ENCODE results near the gene MDN1.

Gene MDN1

DNA sequence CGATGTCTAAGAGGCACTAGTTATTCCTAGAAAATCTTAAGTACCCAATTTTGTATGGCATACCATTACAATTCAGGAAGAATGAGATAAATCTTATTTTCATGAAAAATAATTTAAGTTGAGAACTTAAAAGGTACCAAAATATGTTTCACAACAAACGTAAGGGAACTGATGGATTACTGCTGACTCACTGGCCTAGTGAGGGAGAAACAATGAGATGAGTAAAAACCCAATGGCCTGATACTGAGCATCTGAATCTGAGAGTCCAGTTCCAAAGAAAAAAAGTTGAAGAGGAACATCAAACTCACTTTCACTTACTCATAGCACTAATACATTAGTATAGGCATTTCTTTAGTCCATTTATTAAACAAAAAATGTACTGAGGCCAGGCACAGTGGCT lies 56.0 kb downstream of the MDN1 start:
- H3K27ac ChIP-seq, result no peak overlapping the region
- TF ChIP-seq, protein P1, sequence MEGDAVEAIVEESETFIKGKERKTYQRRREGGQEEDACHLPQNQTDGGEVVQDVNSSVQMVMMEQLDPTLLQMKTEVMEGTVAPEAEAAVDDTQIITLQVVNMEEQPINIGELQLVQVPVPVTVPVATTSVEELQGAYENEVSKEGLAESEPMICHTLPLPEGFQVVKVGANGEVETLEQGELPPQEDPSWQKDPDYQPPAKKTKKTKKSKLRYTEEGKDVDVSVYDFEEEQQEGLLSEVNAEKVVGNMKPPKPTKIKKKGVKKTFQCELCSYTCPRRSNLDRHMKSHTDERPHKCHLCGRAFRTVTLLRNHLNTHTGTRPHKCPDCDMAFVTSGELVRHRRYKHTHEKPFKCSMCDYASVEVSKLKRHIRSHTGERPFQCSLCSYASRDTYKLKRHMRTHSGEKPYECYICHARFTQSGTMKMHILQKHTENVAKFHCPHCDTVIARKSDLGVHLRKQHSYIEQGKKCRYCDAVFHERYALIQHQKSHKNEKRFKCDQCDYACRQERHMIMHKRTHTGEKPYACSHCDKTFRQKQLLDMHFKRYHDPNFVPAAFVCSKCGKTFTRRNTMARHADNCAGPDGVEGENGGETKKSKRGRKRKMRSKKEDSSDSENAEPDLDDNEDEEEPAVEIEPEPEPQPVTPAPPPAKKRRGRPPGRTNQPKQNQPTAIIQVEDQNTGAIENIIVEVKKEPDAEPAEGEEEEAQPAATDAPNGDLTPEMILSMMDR (conservative IDR thresholded peaks at IDR 0.05), result no peak
- no peak for TF ChIP-seq ZFX (IDR thresholded peaks at IDR 0.05)

DNA sequence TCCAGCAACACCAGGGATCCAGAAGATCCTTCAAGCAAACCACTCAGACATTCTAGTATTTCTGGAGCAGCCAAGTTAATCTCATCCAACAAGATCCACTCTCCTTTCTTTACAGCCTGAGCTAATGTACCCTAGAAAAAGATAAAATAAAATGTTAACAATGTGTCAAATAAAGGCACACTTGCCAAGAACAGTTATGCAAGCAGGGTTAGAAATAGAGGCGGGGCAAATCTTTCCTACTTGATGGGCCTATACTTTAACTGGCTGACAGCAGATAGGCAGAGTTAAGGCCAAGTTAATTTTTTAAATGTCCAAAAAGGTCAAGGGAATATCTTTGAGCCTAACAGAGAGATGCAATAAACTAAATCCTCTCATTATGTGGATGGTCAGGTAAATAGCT lies 60.8 kb downstream of the MDN1 start:
- no peak for TF ChIP-seq ZFX (IDR thresholded peaks at IDR 0.05)
- TF ChIP-seq, protein P1 (conservative IDR thresholded peaks at IDR 0.05), result no peak
- no peak overlapping the region for H3K27ac ChIP-seq

DNA sequence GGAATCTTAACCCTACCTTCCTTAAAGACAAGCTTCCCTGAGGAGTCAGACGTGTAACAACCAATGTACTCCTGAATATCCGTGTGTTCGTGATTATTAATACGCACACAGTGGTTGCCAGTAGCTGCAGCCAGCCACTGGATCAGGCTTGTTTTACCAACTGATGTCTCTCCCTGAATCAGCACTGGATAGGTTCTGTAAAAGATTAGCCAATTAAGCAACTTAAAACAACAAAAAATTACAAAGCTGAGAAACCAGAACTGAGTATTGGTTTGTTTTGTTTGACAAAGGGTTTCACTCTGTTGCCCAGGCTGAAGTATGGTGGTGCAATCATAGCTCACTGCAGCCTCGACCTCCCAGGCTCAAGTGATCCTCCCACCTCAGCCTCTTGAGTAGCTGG lies 69.3 kb downstream of the MDN1 start:
- no peak overlapping the region for H3K27ac ChIP-seq
- TF ChIP-seq, protein P1 (conservative IDR thresholded peaks at IDR 0.05), result no peak
- TF ChIP-seq ZFX (IDR thresholded peaks at IDR 0.05), result no peak

DNA sequence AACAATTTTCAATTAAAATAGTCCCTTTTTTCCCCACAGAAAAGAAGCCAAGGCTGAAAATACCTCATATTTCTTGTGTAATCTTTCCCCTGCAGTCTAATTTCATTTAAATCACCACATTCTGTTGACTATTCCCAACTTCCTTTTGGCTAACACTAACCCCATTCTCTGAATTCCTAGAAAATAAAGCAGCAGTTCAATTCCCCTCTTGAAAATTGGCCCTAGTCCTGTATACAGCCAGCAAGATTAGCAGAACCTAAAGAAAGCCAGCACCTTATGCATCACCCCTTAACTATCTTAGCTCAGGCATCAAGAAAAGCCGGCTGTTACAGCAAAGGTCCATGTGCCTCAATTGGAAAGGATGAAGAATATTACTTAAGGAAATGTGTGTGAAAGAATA lies 69.7 kb downstream of the MDN1 start:
- no peak overlapping the region for H3K27ac ChIP-seq
- TF ChIP-seq ZFX (IDR thresholded peaks at IDR 0.05), result no peak
- TF ChIP-seq, protein P1 (conservative IDR thresholded peaks at IDR 0.05), result no peak

DNA sequence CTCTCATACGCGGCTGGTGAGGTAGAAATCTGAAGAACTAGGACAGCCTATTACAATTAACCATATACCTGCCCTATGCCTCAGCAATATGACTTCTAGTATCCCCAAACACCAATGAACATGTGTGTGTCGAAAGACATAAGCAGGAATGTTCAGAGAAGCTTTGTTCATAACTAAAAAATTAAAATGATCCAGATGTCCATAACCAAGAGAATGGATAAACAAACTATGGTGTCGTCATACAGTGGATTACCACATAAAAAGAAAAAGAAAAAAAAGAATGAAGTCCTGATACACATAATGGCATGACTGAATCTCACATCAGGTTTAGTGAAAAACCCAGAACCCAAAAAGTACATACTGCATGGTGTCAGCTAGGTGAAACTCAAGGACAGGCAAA lies 73.9 kb downstream of the MDN1 start:
- TF ChIP-seq, protein P1 (conservative IDR thresholded peaks at IDR 0.05), result no peak
- no peak for TF ChIP-seq ZFX (IDR thresholded peaks at IDR 0.05)

DNA sequence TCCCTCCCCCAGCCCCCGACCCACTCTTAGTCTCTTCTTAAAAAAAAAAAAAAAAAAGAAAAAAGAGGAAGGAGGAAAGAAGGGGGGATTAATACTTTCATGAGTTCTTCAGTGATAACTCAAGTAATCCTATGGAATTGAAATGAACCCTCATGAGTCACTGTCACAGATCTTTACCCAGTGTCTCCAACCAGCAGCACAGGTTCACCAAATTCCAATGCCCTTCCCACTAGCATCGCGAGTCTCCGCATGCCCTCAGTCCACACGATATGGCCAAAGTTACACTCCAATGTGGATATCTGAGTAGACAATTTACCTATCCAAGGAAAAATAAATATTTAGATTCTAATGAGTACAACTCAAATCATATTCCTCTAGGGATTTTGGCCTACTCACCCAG lies 74.5 kb downstream of the MDN1 start:
- TF ChIP-seq ZFX (IDR thresholded peaks at IDR 0.05), result no peak
- TF ChIP-seq, protein P1 (conservative IDR thresholded peaks at IDR 0.05), result no peak
- H3K27ac ChIP-seq, result no peak overlapping the region

More for the DNA sequence above, 73.9 kb downstream of the MDN1 start:
- no peak overlapping the region for H3K27ac ChIP-seq

DNA sequence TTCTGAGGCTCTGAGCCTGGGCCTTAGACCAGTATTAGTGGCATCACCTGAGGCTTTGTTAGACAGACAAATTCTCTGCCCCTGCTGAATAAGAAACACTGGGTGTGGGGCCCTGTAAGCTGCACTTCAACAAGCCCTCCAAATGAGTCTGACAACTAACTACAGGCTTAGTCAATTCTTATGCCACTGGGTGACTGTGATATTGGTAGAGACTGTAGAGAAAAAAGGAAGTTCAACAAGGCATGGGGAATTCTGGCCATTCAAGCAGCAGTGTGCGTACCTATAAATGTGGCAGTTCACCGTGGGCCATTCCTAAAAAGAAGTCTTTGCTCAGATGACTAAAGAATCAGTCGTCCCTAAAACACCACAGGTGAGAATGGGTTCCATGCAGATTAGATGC lies 82.7 kb downstream of the MDN1 start:
- no peak for TF ChIP-seq ZFX (IDR thresholded peaks at IDR 0.05)
- TF ChIP-seq, protein P1 (conservative IDR thresholded peaks at IDR 0.05), result no peak
- no peak overlapping the region for H3K27ac ChIP-seq

Measured in C4-2B (cell line).